GM12873 (cell line): ENCODE data around the gene CASZ1.

ENCODE experiments used
- CTCF ChIP-seq: IDR thresholded peaks from 2 replicates; pipeline ENCODE4 v1.5.1; 2012; ENCODE audit warnings: low read depth, mild to moderate bottlenecking, moderate library complexity, low read length, control low read depth; ENCODE audit not compliant: insufficient read depth; ENCODE audit errors: missing control alignments

The CASZ1 gene

GRCh38 chr1:10773851-10774614, 22.4 kb downstream of the CASZ1 start:
- no peak for TF ChIP-seq CTCF

- no peak for TF ChIP-seq CTCF
Measured at GRCh38 chr1:10773376-10773775, 23.1 kb downstream of the CASZ1 start.

GRCh38 chr1:10772711-10773110, 23.7 kb downstream of the CASZ1 start:
- TF ChIP-seq CTCF: no peak

GRCh38 chr1:10771789-10772188, 24.7 kb downstream of the CASZ1 start:
- TF ChIP-seq CTCF: no peak

- TF ChIP-seq CTCF: no peak
Measured at GRCh38 chr1:10768552-10768951, 27.9 kb downstream of the CASZ1 start.

GRCh38 chr1:10767282-10767681, 29.2 kb downstream of the CASZ1 start:
- TF ChIP-seq CTCF: no peak

- TF ChIP-seq CTCF: no peak
Measured at GRCh38 chr1:10765734-10766478, 30.5 kb downstream of the CASZ1 start.
